Measurements from ENCODE around the gene TBL3.
A peak's percentile ranks its signal among the peaks of the same experiment; 100 is the strongest.

Gene TBL3

GRCh38 chr16:2002406-2003230, 30.8 kb downstream of the TBL3 start:
- H3K36me3 ChIP-seq (ENCODE audit: control insufficient read depth, insufficient read depth, low read length), result no peaks in the 10 kb centered on the region

GRCh38 chr16:2003231-2003826, 31.5 kb downstream of the TBL3 start:
- no peak overlapping the region for H2AFZ ChIP-seq
- H3K9me3 ChIP-seq (ENCODE audit: control insufficient read depth, low read length), result no peaks in the 10 kb centered on the region
- H3K4me1 ChIP-seq, result peaks cover 4% of the 10 kb centered on the region
- no peaks in the 10 kb centered on the region for H3K36me3 ChIP-seq (ENCODE audit: control insufficient read depth, insufficient read depth, low read length)
- peaks cover 53% of the 10 kb centered on the region for H3K79me2 ChIP-seq
- H3K4me2 ChIP-seq (ENCODE audit: low read length), result no peak overlapping the region
- no peak overlapping the region for H3K27ac ChIP-seq
- no peak overlapping the region for H3K4me3 ChIP-seq (ENCODE audit: low read depth, low read length)
- H3K9ac ChIP-seq, result no peak overlapping the region
- no peak for TF ChIP-seq CTCF (IDR thresholded peaks at IDR 0.05)
- H3K27me3 ChIP-seq (ENCODE audit: control insufficient read depth, insufficient read depth, low read length), result no peaks in the 10 kb centered on the region

More at GRCh38 chr16:2002406-2003230, 30.8 kb downstream of the TBL3 start:
- Histone ChIP-seq H3K27ac (no peak overlapping the region), H3K9ac (no peak overlapping the region), H3K9me3 (ENCODE audit: control insufficient read depth, low read length) (no peaks in the 10 kb centered on the region), H3K4me1 (no peaks in the 10 kb centered on the region), H2AFZ (no peak overlapping the region), H3K4me3 (ENCODE audit: low read depth, low read length) (no peak overlapping the region), H3K27me3 (ENCODE audit: control insufficient read depth, insufficient read depth, low read length) (no peaks in the 10 kb centered on the region), H3K4me2 (ENCODE audit: low read length) (no peak overlapping the region), H3K79me2 (peaks cover 46% of the 10 kb centered on the region)
- no peak for TF ChIP-seq CTCF (IDR thresholded peaks at IDR 0.05)

- TF ChIP-seq CTCF (IDR thresholded peaks at IDR 0.05), result peak; percentile 92
- peaks cover 53% of the 10 kb centered on the region for H3K79me2 ChIP-seq
- H3K27me3 ChIP-seq (ENCODE audit: control insufficient read depth, insufficient read depth, low read length), result no peaks in the 10 kb centered on the region
- no peaks in the 10 kb centered on the region for H3K36me3 ChIP-seq (ENCODE audit: control insufficient read depth, insufficient read depth, low read length)
- H3K4me3 ChIP-seq (ENCODE audit: low read depth, low read length), result no peak overlapping the region
- H3K27ac ChIP-seq, result no peak overlapping the region
- no peak overlapping the region for H3K9ac ChIP-seq
- H2AFZ ChIP-seq, result no peak overlapping the region
- H3K4me1 ChIP-seq, result peaks cover 4% of the 10 kb centered on the region
- H3K9me3 ChIP-seq (ENCODE audit: control insufficient read depth, low read length), result no peaks in the 10 kb centered on the region
- H3K4me2 ChIP-seq (ENCODE audit: low read length), result peak overlapping the region; percentile 27
Measured at GRCh38 chr16:2003827-2004641, 32.2 kb downstream of the TBL3 start.

GRCh38 chr16:2004795-2005517, 33.1 kb downstream of the TBL3 start:
- H3K4me1 ChIP-seq, result peaks cover 4% of the 10 kb centered on the region
- no peak for TF ChIP-seq CTCF (IDR thresholded peaks at IDR 0.05)

More at GRCh38 chr16:2004795-2005517, 33.1 kb downstream of the TBL3 start:
- Histone ChIP-seq H3K79me2 (peaks cover 53% of the 10 kb centered on the region), H3K4me3 (ENCODE audit: low read depth, low read length) (no peak overlapping the region), H3K27ac (no peak overlapping the region), H3K27me3 (ENCODE audit: control insufficient read depth, insufficient read depth, low read length) (no peaks in the 10 kb centered on the region), H3K36me3 (ENCODE audit: control insufficient read depth, insufficient read depth, low read length) (no peaks in the 10 kb centered on the region), H2AFZ (no peak overlapping the region), H3K9me3 (ENCODE audit: control insufficient read depth, low read length) (no peaks in the 10 kb centered on the region), H3K9ac (no peak overlapping the region), H3K4me2 (ENCODE audit: low read length) (no peak overlapping the region)
